HG03060 (cell line): ENCODE measurements around the gene NOS1AP.

Source experiments
- ATAC-seq: cut with Tn5 transposase; IDR thresholded peaks from one replicate; pipeline ENCODE4 v1.9.1; 2021; ENCODE audit warnings: low read depth, moderate number of reproducible peaks; ENCODE audit not compliant: unreplicated experiment

NOS1AP gene

DNA sequence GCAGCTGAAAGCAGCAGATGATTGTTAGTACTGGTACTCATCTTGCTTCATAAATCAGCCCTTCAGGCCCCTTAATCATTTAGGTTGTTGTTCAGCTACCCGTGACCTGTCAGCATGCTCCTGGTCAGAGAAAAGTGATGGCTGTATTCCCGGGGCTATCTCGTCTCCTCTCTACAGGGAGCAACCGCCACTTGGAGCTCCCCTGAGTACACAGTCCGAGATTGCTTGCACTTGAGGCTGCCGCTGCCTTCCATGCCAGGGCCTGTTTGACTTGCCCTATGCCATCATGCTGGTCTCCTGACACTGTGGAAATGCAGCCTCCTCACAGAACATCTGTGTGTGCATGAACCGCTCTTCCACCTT is 209.6 kb downstream of the NOS1AP start:
- ATAC-seq: no peak

DNA sequence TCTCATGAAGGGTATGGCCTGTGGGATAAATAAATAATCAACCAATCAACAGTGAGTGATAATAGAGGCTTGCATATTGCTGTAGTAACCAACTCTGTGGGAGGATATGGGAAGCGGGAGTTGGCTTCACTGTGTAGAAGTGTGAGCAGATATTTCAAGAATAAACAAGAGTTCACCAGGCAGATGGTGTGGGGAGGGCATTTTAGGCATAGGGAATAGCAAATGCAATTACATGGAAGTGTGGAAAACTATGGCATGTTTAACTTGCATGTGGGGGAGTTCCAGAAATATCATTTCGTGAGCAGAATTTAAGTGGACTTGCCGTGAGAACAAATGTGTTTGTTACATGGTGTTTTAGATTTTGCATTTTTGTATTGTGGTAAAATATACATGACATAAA is 211.9 kb downstream of the NOS1AP start:
- no peak for ATAC-seq

DNA sequence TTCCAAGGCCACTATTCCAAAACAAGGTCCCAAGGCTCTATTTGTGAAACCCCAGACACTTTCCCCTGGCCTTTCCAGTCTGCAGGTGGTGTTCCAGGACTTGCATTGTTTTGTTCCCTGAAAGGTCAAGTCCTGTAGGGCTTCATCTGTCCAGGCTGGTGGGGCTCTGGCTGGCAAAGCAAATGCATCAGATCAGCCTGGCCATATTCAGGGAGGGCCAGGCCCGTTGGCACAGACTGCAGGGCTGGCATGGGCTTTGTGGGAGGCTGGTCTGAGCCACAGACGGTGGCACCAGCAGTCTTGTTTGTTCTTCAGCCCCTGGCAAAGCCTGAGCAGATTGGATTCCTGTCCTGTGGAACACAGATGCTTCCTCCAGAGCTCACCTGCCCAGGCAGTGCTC is 214.2 kb downstream of the NOS1AP start:
- ATAC-seq: no peak

DNA sequence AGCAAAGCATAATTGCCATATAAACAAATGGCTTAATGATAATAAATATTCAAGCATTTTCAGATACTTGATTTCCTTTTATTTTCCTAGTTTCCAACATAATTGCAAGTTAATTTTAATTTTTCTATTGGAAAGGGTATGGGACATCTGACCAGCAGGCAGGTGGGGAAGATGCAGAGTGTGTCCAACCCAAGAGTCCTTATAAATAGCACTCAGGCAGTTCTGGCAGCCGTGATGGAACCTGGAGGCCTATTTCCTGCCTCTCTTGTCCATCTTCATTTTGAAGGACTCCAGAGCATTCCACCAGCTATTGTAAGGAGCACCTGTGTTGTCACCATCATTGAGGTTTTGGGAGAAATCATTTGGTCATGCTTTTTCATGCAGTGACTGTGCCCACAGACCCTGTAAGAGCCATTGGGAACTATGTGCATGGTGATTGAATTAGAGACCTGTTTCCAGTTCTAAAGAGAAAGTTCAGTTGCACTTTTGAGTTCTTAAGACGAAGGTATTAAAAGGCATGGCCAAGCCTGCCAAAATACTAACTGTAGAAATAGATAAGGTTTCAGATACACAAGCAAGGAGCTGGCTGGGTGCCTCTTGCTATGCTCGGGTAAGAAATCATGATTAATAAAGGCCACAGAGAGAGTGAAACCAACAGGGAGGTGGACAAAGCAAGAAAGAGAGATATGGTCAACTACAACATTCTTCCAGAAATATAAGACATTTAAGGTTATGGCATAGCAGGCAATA is 214.9 kb downstream of the NOS1AP start:
- ATAC-seq: no peak

DNA sequence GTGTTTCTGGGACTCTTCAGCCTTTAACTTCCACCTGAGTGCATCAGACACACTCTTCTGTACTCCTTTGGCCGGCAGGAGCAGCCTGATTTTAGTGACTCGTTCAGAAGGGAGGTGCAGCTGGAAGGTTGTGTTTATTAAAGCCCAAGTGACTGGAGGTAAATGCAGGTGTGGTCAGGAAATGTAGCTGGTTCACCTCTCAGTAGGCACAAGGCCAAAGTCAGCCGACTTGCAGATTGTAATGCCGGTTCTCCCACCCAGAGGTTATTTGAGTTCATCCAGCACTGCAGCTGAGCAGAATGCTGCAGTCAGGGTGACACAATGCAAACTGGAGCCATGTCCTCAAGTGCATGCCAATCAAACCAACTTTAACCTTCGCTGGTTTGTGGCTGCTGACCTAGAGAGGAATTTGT is 215.7 kb downstream of the NOS1AP start:
- no peak for ATAC-seq

DNA sequence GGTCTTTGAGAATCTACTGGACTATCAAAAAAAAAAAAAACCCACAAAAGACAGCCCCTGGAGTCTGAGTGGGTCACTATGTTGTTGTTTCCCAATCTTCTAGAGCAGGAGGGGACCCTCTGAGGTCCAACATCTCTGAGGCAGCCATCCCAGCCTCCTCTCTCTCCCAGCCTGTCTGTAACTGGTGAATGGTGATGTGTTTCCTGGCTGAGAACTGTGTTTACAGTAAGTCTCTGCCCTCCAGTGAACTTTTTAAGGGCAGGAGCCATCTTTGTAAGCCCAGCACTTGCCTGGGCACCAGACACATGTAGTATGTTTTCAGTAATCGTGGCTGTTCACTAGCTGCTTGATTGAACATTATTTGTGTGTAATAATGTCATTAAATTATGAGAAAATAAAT is 221.5 kb downstream of the NOS1AP start:
- ATAC-seq: no peak

DNA sequence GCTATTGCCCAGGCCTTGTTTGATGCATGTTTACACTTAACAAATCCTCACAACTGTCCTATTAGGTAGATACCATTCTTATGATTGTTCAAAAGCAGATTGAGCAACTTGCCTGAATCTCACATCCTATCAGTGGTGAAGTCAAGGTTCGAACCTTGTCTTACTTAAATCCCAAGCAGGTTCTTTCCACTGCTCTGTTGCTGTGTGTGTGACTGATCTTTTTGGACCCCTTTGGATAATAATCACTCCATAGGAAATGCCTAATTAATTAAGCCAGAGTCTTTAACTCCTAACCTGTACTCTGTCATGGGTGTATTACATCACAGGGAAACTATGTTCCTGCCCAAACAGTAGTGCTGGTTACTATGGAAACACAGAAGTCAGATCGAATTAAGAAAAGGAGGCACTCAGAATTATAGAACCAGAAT is 222.9 kb downstream of the NOS1AP start:
- ATAC-seq: no peak

DNA sequence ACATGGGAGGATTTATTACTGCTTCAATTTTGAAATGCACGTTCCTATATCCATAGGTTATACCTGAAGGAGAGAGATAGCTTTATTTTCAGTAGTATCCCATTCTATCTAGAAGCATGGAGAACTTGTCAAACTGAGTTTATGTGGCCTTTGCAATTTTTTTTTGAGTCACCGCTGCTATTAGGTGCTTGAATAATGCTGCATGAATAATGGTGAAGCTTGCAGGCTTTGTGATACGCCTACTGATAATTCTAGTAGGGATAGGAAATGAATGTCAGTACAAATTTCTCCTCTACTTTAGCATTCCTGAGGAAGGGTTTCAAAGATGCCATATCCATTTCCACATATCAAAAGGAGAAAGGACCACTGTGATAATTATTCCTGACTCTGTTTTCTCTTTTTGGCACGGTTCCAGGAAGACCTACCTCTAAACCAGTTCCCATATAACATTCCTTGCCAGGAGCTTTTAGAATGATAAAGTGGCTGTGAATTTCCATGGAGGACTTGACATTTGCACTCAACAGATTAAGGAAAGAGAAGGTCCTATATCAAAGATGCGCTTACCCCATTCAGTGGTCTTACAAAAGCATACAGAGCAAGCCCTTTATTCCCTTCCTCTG is 223.7 kb downstream of the NOS1AP start:
- no peak for ATAC-seq

DNA sequence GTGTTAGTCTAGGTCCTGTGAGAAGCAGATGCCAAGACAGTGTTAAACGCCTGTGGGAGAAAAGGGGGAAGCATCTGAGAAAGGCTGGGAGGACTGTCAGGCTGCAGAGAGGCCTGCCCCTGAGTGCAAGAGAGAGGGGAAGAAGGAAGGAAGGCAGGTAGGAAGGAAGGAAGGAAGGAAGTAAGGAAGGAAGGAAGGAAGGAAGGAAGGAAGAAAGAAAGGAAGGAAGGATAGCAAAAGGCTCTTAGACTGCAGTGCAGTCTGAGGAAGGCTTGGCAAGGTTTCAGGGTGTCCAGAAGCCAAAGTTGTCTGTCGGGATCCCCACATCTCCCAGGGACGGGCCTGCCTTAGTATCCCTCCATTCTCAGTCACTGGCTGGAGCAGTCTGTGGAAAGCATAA is 224.5 kb downstream of the NOS1AP start:
- ATAC-seq: no peak

DNA sequence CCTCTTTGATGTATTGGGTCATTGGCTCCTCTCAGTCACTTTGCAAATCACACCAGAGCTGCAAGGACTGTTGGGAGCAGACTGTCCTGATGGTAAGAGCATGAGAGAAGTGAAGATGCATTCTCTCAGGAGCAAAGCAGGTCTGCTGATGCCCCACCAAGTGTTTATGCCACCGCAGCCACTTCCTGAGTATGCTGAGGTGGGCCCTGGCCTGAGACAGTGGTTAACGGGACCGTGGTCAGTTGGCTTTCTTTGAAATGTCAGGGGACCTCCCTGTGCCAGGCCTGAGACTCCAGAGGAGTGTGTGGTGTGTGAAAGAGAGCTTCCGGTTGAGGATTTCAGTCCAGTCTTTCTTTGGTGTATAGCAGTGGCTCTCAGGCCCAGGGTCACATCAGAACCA is 227.7 kb downstream of the NOS1AP start:
- ATAC-seq: no peak

DNA sequence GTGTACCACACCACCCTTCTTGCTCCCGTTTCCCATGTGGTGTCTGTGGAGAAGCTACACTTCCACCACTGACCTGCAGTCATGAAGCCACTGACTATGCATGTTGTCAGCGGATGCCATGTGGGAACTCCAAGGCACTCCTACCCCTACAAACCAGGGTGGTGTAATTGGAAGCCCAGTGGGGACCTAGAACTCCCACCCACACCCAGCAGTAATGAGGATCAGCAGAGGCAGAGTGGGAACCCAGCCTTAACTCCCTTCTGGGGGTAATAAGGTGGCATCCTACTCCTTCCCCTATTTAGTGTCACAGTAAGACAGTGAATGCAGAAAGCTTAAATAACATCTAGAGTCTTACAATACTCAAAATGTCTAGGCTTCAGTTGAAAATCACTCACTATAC is 228.8 kb downstream of the NOS1AP start:
- no peak for ATAC-seq

DNA sequence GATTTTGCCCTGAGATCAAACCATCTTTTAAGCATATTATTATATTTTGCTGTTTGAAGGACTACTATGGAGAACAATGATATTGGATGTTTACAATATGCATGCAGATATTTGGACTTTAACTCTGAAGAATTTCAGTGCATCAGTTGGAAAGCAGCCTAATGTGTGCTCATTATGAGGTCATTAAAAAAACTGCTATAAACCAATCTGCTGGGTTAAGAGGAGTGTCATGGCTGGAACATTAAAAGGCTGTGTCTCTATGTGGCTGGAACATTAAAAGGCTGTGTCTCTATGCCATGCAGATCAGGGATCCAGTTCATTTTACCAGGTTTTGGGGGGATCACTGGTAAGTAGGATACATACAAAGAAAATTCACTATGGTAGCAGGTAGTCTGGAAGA is 229.5 kb downstream of the NOS1AP start:
- no peak for ATAC-seq

DNA sequence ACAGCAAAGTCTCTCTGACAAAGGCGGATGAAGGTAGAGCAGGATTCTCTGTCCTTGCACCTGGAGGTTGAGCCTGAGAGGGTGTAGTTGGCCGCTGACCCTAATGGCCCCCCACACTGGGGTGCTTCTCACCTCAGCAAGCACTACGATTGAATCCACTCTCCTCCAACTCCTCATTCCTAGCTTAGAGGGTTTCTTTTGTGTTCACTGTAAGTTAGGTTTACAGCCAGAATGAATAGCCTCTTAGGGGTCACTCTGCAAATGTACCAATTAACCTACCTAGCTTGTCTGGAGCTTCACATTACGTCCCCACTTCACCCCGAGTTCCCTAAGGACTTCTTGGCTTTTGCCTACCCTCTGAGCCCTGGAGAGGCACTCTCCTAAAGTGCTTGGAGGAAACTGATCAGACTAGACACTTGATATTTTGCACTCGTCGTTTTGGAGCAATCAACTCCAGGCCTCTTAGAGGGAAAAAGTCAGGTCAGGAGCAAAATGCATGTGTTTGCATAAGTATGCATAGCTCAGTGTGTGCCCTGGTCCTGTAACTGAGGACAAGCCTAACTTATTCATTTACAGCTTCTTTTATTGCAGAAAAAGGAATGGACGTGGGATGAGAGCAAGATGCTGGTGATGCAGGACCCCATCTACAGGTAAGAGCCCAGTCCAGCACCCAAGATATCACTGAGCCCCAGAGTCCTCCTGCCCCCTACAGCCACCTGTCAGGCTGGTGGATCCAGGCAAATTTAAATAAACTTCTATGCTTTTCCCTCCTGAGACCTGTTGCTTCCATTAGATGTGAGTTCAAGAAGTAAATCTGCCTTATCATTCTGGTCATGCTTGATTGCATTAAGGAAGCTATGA is 230.8 kb downstream of the NOS1AP start:
- ATAC-seq: no peak

DNA sequence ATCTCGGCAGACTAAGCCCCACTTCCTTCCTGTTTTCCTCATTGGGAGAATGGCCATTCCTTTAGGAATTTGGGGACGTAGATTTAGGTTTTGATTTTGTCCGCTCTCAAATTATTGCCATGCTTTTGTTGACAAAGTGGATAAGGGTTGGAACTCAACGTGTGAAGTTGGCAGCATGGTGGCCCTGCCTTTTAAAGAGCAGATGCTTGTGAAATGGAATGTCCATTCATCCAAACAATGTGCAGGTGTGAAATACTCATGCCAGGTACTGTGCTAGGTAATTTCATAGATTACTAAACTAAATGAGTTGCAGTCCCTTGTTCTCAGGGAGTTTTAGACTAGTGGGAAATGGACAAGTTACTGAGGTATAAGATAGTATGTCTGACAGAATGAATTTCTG is 232.2 kb downstream of the NOS1AP start:
- ATAC-seq: no peak

DNA sequence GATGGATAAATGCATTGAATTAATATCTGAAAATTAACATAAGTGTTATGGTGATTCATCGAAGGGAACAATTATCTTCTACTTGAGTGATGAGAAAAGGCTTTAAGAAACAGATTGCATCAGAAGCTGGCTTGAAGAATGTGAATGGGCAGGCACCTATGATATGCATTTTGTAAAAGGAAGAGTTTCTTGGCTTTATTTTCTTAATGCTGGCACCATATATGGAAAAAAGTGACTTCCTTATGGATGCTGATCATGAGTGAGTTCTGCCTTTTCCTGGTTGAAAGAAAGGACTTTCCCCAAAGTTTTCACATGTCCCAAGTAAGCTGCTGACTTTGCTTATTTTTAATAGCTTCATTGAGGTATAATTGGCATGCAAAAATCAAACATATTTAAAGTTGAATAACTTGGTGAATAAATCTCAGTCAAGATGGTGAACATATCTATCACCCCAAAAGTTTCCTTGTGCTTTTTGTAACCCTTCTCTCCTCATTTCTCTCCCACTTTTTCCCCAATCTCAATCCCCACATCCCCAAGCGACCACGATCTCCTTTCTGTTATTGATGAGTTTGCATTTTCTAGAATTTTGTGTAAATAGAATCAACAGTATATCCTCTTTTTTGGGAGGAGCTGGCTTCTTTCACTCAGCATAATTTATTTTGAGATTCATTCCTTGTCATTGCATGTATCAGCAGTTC is 233.0 kb downstream of the NOS1AP start:
- no peak for ATAC-seq

DNA sequence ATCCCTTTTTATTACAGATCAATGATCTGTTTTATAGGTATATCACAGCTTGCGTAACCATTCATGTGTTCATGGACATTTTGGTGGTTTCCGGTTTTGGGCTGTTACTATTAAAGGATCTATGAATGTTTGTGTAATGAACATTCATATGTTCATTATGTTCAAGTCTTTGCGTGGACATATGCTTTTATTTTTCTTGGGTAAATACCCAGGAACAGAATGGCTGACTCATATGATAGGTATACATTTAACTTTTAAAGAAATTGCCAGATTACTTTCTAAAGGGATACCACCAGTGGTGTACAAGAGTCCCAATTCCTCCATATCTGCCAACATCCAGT is 233.5 kb downstream of the NOS1AP start:
- no peak for ATAC-seq

DNA sequence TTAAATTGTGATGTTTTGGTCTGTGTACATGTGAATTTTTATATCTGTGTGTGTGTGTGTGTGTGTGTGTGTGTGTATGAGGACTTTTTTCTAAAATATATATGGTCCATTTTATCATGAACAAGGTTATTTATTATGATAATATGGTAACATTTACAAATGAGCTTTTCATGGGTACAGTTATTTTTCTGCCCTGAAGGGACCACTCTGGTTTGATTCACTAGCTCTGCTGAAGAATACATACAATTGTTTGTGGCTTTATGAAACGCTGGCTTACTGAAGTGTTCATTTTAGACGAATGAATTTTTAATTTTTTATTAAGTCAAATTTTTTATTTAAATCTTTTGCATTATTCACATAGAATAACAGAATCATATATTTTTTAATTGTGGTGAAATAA is 235.2 kb downstream of the NOS1AP start:
- ATAC-seq: no peak

DNA sequence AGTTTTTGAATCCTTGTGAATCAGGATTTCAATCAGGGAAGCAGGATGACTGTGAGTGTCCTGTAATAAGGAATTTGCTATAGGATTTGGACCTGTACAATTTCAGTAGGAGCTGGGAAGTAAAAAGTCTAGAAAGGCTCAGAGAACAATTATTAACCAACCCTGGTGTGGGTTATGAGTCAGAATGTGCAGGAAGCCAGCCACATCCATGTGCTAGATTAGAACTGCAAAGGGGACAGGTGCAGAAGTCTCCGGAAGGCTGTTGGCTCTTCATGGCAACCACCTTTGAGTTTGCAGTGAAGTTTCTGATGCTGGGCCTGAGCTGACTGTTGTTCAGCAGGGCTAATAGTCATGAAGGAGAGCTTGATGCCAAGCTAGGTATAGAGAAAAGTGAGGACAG is 236.5 kb downstream of the NOS1AP start:
- no peak for ATAC-seq

DNA sequence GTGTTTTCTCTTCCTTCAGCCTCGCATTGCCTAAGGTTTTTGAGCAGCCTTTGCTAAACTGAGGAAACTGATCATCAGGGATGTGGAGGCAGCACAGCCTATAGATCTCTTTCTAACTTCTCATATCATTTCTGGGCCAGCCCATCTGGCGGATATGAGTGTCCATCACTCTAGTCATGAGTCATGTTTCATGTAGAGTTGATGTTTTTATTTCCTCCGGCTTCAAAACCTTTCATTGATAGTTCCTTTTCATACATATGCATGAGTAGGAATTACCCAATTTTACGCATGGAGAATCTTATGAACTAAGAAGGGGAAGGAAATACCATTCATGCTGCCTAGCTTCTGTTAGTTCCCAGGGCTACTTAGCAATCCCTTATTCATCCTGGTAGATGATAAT is 240.8 kb downstream of the NOS1AP start:
- ATAC-seq: no peak

DNA sequence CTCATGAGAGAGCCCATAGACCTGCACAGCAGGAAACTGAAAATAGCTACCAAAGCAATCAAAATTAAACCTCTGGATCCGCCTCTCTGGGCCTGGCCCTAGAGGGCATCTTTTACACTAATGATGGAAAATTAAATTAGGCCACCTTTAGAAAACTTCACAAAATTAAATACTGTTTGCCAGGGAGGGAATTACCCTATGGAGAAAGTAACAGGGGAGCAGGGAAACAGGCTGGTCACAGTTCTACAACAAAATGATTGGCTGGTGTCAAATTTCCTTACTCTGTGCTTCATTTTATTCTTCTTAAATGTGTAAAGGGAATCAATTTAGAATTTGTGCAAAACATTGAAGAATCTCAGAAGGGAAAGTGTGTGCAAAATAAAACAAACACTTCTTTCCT is 244.7 kb downstream of the NOS1AP start:
- no peak for ATAC-seq

DNA sequence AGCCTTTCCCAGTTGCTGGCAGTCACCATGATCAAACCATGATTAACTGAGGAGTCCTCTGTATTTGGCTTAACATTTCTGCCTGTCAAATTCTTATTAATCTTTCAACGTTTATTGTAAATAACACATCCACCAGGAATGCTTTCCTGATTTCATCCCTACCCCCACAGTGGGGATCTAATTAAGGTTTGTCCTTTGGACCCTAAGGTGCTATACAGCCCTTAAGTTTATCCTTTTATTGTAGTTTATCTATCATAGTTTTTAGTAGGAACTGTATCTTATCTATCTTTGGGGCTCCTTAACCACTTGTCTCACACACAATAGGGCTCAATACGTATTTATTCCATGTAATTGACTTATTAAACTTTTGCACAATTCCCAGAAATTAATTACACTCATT is 246.2 kb downstream of the NOS1AP start:
- ATAC-seq: no peak
